B cell (primary cell): Measurements from ENCODE around the gene SESTD1. TPM values are rescaled to one million over a fixed set of nuclear protein-coding genes. Genes with fewer than 3 reads are reported as not detected.
"Not testable (repeated sequence)": the region's sequence is repeated elsewhere in the genome, so short reads cannot be mapped to it uniquely, and the experiment has no call there.

ENCODE experiments used
- ATAC-seq: fragments of 200-7000 bp; cut with Tn5 transposase; one replicate; pipeline ENCODE4 v1.10.0; 2021; ENCODE audit warnings: low read depth, mild to moderate bottlenecking, moderate number of reproducible peaks, moderate library complexity
- CTCF ChIA-PET: fragments of 350-600 bp; sonication (Branson Sonifier 250); formaldehyde crosslinking; loops from one replicate; lab custom pipeline; 2021; ENCODE audit warnings: antibody characterized with exemption, inconsistent platforms; lab: Charles Lee
- POLR2A ChIA-PET: fragments of 350-600 bp; sonication (Branson Sonifier 250); formaldehyde crosslinking; loops from one replicate; lab custom pipeline; 2021; ENCODE audit warnings: antibody characterized with exemption; lab: Charles Lee
- DNase-seq: peaks from one replicate; pipeline ENCODE4 v3.0.0; 2013
- H2AFZ ChIP-seq: 2 replicates; pipeline ENCODE4 v1.6.1; 2012; ENCODE audit warnings: mild to moderate bottlenecking, low read depth, low read length; ENCODE audit not compliant: insufficient read depth, poor library complexity, severe bottlenecking
- H3K27ac ChIP-seq, 2 donors: 1 replicate in 1 of 2; 2 replicates in 1 of 2; pipeline ENCODE4 v1.5.1; 2012 to 2013; ENCODE audit warnings: low read length in 2 of 2, mild to moderate bottlenecking in 2 of 2, moderate library complexity in 1 of 2
- H3K27me3 ChIP-seq, 4 experiments: fragments of 200-600 bp in 1 of 4; sonication (generic) in 1 of 4; replicated peaks in 1 of 4; 1 replicate in 2 of 4; 2 replicates in 2 of 4; pipeline versions ENCODE4 v1.6.1 to v1.7.0; 2013 to 2016; ENCODE audit warnings: low read length in 3 of 4, mild to moderate bottlenecking in 2 of 4, mixed read lengths in 1 of 4, moderate library complexity in 1 of 4; ENCODE audit not compliant: insufficient read depth in 4 of 4, control insufficient read depth in 3 of 4; ENCODE audit errors: control extremely low read depth in 1 of 4
- H3K36me3 ChIP-seq, 2 experiments: replicated peaks in 1 of 2; 1 replicate in 1 of 2; 2 replicates in 1 of 2; pipeline versions ENCODE4 v1.6.1 to v1.7.1; 2013; ENCODE audit warnings: low read length in 1 of 2; ENCODE audit not compliant: insufficient read depth in 2 of 2, control insufficient read depth in 1 of 2; ENCODE audit errors: control extremely low read depth in 1 of 2, extremely low read depth in 1 of 2
- H3K4me1 ChIP-seq, 2 donors: fragments of 200-600 bp in 1 of 2; sonication (generic) in 1 of 2; 1 replicate in 1 of 2; 2 replicates in 1 of 2; pipeline versions ENCODE4 v1.5.1 to v1.6.1; 2013 to 2017; ENCODE audit warnings: low read length in 2 of 2; ENCODE audit not compliant: control insufficient read depth in 2 of 2, insufficient read depth in 2 of 2
- H3K4me2 ChIP-seq: replicated peaks from 2 replicates; pipeline ENCODE3; 2012; ENCODE audit warnings: mild to moderate bottlenecking, low read depth, low read length; ENCODE audit not compliant: poor library complexity, severe bottlenecking
- H3K4me3 ChIP-seq, 5 experiments: fragments of 200-600 bp in 1 of 5; sonication (generic) in 1 of 5; 1 replicate in 3 of 5; 2 replicates in 2 of 5; pipeline versions ENCODE4 v1.5.1 to v1.7.0; 2011 to 2016; ENCODE audit warnings: low read length in 4 of 5, mild to moderate bottlenecking in 4 of 5, low read depth in 2 of 5, control low read depth in 1 of 5, moderate library complexity in 1 of 5; ENCODE audit not compliant: insufficient read depth in 1 of 5; ENCODE audit errors: control extremely low read depth in 1 of 5, extremely low read depth in 1 of 5
- H3K79me2 ChIP-seq: fragments of 200-600 bp; sonication (generic); one replicate; pipeline ENCODE4 v1.6.0; 2016; ENCODE audit warnings: low read length; ENCODE audit not compliant: control insufficient read depth, insufficient read depth
- H3K9ac ChIP-seq: fragments of 200-600 bp; sonication (generic); 2 replicates; pipeline ENCODE4 v1.6.1; 2017; ENCODE audit warnings: mild to moderate bottlenecking, low read length, moderate library complexity
- H3K9me3 ChIP-seq, 3 donors: one replicate each; pipeline versions ENCODE4 v1.6.1 to v1.7.1; 2013; ENCODE audit warnings: low read length in 2 of 3; ENCODE audit not compliant: control insufficient read depth in 2 of 3, insufficient read depth in 1 of 3; ENCODE audit errors: control extremely low read depth in 1 of 3
- H4K20me1 ChIP-seq: 2 replicates; pipeline ENCODE4 v1.6.0; 2012; ENCODE audit warnings: mild to moderate bottlenecking, low read length; ENCODE audit not compliant: insufficient read depth, control insufficient read depth, poor library complexity, severe bottlenecking
- H3K27ac Mint-ChIP-seq: one replicate; pipeline ENCODE4 v1.8.0; 2021; ENCODE audit warnings: mixed read lengths
- H3K27me3 Mint-ChIP-seq: one replicate; pipeline ENCODE4 v1.8.0; 2021; ENCODE audit warnings: mixed read lengths
- H3K4me1 Mint-ChIP-seq: one replicate; pipeline ENCODE4 v1.8.0; 2021; ENCODE audit warnings: mixed read lengths
- H3K4me3 Mint-ChIP-seq: one replicate; pipeline ENCODE4 v1.8.0; 2021; ENCODE audit warnings: mixed read lengths
- H3K9me3 Mint-ChIP-seq: one replicate; pipeline ENCODE4 v1.8.0; 2022; ENCODE audit warnings: mixed read lengths; ENCODE audit not compliant: insufficient read depth
- CTCF ChIP-seq: fragments of 200-600 bp; IDR thresholded peaks from one replicate; pipeline ENCODE4 v1.8.0; 2022; ENCODE audit warnings: antibody characterized with exemption, mild to moderate bottlenecking
- EZH2 ChIP-seq: IDR thresholded peaks from 2 replicates; pipeline ENCODE4 v1.6.1; 2012; ENCODE audit warnings: borderline replicate concordance, low read depth, mild to moderate bottlenecking, moderate library complexity, low read length; ENCODE audit not compliant: insufficient read depth, poor library complexity, severe bottlenecking
- WGBS: methylation state at CpG from one replicate; pipeline ENCODE4 v1.1.5; 2013; ENCODE audit warnings: missing lambda C conversion rate; ENCODE audit not compliant: insufficient coverage; 5-methylcytosine and 5-hydroxymethylcytosine counted together
- intact Hi-C: fragments of 100-400 bp; cut with micrococcal nuclease; formaldehyde crosslinking; loops from one replicate; pipeline ENCODE4 v1.10.0; 2022
- polyA plus RNA-seq: library from polyadenylated mRNA; depleted of rRNA; stranded (reverse); fragments of >200 nt; gene quantifications from 2 replicates; pipeline ENCODE4 v1.2.3, GENCODE V29; 2012
- total RNA-seq, 2 donors: library from RNA; stranded (reverse); fragments of 120-200 nt in 1 of 2; gene quantifications; 1 replicate in 1 of 2; 2 replicates in 1 of 2; pipeline versions ENCODE4 v1.2.3 to v1.2.4, GENCODE V29; 2013 to 2022

SESTD1 gene
- total and polyA plus RNA-seq, 2 donors (not counting 1 experiment from before 2014, with no cell fraction given), result 52.0 to 66.1 TPM

GRCh38 chr2:179247318-179248023 lies 17.2 kb downstream of the SESTD1 start:
- Histone ChIP-seq H3K4me2 (peak overlapping the region; percentile 72), H4K20me1 (no peaks in the 10 kb centered on the region), H3K4me3 (peak overlapping the region in 3 of 5 experiments; percentile 27 to 62 (median 49)), H3K36me3 (no peaks in the 10 kb centered on the region), H3K79me2 (peaks cover 88% of the 10 kb centered on the region), H3K9ac (peak overlapping the region; percentile 56), H3K4me1 (peaks cover 56 to 71% of the 10 kb centered on the region in 2 donors), H3K27ac (peak overlapping the region in 1 of 2 donors; percentile 86), H3K27me3 (no peaks in the 10 kb centered on the region), H2AFZ (peak overlapping the region; percentile 31), H3K9me3 (peaks cover 3 to 11% (median 7%) of the 10 kb centered on the region in 3 donors)
- Mint-ChIP-seq H3K27me3 (no peaks in the 10 kb centered on the region), H3K27ac (peak overlapping the region; percentile 79), H3K4me3 (peak overlapping the region; percentile 76), H3K4me1 (peaks cover 74% of the 10 kb centered on the region), H3K9me3 (peaks cover 13% of the 10 kb centered on the region)
- TF ChIP-seq EZH2 (no peak), CTCF (no peak)
- ChIA-PET POLR2A (no interaction called here), CTCF (interaction anchor here (0.7 to 1.0 kb wide), 3 partner anchors 13 to 175 kb away, joined by 3 to 5 read pairs (median 4); no protein-coding TSS in a partner anchor)
- no CpG with 5 or more reads among the region's 2 CpGs for WGBS
- ATAC-seq (peak; percentile 19), DNase-seq (peak; percentile 58)
- intact Hi-C loops, result loop anchor here (1.0 kb wide), 1 partner anchor 8 kb away; no protein-coding TSS in a partner anchor

- DNase-seq, H3K4me2 ChIP-seq, H3K36me3 ChIP-seq, H3K27me3 ChIP-seq, ATAC-seq, intact Hi-C loops, CTCF ChIA-PET, H3K4me3 Mint-ChIP-seq, H4K20me1 ChIP-seq, POLR2A ChIA-PET, H2AFZ ChIP-seq, H3K4me3 ChIP-seq, H3K27me3 Mint-ChIP-seq, H3K9ac ChIP-seq: not testable (repeated sequence)
- H3K4me1 Mint-ChIP-seq, result peaks cover 70% of the 10 kb centered on the region
- peaks cover 11% of the 10 kb centered on the region for H3K9me3 Mint-ChIP-seq
- H3K27ac Mint-ChIP-seq, result peak overlapping the region; percentile 34
- Histone ChIP-seq H3K9me3 (peaks cover 3 to 11% (median 7%) of the 10 kb centered on the region in 3 donors), H3K4me1 (peaks cover 45 to 62% of the 10 kb centered on the region in 2 donors), H3K27ac (peak overlapping the region in 1 of 2 donors; percentile 86), H3K79me2 (peaks cover 99% of the 10 kb centered on the region)
- WGBS, result 87% methylated on average over 5 of the region's 10 CpGs
Measured at GRCh38 chr2:179245843-179246242, 18.8 kb downstream of the SESTD1 start.
